Stomach (tissue), 4 donors: ENCODE results near the gene TMIE.

Experiments
- EP300 ChIP-seq: sonication (generic); formaldehyde crosslinking; IDR thresholded peaks from one replicate; pipeline ENCODE4 v1.6.1; 2017; ENCODE audit warnings: antibody characterized with exemption
- POLR2A ChIP-seq, 4 donors: fragments of 450-650 bp; IDR thresholded peaks; one replicate each; pipeline ENCODE4 v1.6.1; 2016; ENCODE audit warnings: antibody characterized with exemption in 4 of 4, control low read depth in 2 of 4, mild to moderate bottlenecking in 1 of 4, moderate library complexity in 1 of 4
- POLR2AphosphoS5 ChIP-seq, 3 donors: sonication (generic); formaldehyde crosslinking; IDR thresholded peaks; one replicate each; pipeline ENCODE4 v1.6.1; 2016; ENCODE audit warnings: antibody characterized with exemption in 3 of 3
- TF ChIP-seq, protein P1 (sequence below), 7 experiments: fragments of 450-650 bp in 4 of 7; fragments of 200-600 bp in 3 of 7; sonication (generic) in 3 of 7; IDR thresholded peaks; one replicate each; pipeline ENCODE4 v1.5.1; 2016 to 2019; ENCODE audit warnings: antibody characterized with exemption in 7 of 7, control low read depth in 2 of 7, mild to moderate bottlenecking in 1 of 7

DNA sequence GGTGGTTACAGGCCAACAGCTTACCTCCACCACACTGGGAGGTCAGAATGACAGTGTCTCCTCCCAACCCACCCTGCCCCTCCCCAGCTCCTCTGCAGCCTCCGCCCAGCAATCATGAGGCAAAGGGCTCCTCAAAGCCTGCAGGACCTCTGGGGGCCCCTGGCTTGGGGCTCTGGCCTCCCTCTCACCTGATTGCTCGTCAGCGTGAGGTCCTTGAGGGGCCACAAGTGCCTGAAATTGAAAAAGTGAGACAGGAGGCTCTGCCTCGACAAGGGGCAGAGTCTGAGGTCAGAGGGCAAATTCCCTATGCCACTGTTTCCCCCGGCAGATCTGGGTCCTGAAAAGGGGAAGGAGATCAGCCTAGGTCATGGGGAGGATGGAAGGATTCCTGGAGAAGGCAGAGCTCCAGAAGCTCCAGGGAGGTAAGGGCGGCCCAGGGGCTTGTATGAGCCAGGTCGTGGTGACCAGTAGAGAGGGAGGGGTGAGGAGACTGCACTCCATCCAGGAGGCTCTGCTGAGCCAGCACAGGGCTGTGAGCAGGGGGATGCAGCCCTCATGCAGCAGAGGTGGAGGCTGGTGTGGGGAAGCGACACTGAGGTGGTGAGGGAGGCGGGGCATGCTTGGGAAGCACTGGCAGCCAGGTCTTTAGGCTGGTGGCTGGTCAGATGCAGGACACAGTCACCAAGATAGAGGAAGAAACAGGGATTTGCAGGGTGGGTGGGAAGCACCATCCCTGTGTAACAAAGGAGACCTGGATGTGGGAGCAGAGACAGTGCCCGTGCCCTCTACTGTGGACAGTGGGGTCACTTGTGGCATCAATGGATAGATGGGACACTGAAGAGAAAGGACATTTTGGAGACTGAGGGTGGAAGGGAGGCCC lies 27.8 kb upstream of the TMIE start:
- TF ChIP-seq POLR2A (IDR thresholded peaks at IDR 0.05) (no peak), EP300 (no peak), POLR2AphosphoS5 (IDR thresholded peaks at IDR 0.05) (no peak)
- TF ChIP-seq, protein P1, sequence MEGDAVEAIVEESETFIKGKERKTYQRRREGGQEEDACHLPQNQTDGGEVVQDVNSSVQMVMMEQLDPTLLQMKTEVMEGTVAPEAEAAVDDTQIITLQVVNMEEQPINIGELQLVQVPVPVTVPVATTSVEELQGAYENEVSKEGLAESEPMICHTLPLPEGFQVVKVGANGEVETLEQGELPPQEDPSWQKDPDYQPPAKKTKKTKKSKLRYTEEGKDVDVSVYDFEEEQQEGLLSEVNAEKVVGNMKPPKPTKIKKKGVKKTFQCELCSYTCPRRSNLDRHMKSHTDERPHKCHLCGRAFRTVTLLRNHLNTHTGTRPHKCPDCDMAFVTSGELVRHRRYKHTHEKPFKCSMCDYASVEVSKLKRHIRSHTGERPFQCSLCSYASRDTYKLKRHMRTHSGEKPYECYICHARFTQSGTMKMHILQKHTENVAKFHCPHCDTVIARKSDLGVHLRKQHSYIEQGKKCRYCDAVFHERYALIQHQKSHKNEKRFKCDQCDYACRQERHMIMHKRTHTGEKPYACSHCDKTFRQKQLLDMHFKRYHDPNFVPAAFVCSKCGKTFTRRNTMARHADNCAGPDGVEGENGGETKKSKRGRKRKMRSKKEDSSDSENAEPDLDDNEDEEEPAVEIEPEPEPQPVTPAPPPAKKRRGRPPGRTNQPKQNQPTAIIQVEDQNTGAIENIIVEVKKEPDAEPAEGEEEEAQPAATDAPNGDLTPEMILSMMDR (IDR thresholded peaks at IDR 0.05), result no peak
